Peyer's patch (tissue), 4 donors: ENCODE measurements around the gene R3HDM2. TPM values are rescaled to one million over a fixed set of nuclear protein-coding genes. Genes with fewer than 3 reads are reported as not detected.

Source experiments
- DNase-seq, 3 donors: peaks; one replicate each; pipeline ENCODE4 v3.0.0-alpha.2; 2017 to 2019
- H3K27ac ChIP-seq, 4 donors: fragments of 200-600 bp; sonication (generic); one replicate each; pipeline ENCODE4 v1.5.1; 2016 to 2019
- H3K27me3 ChIP-seq, 2 donors: fragments of 200-600 bp; sonication (generic); one replicate each; pipeline ENCODE4 v1.5.1; 2019
- H3K36me3 ChIP-seq, 3 donors: fragments of 200-600 bp; sonication (generic); one replicate each; pipeline ENCODE4 v1.5.1; 2016 to 2019
- H3K4me1 ChIP-seq, 4 donors: fragments of 200-600 bp; sonication (generic); one replicate each; pipeline ENCODE4 v1.5.1; 2016 to 2019
- H3K4me3 ChIP-seq, 4 donors: fragments of 200-600 bp; sonication (generic); 1 replicate in 3 of 4; 2 replicates in 1 of 4; pipeline ENCODE4 v1.5.1; 2016 to 2019; ENCODE audit warnings: mild to moderate bottlenecking in 1 of 4
- H3K9me3 ChIP-seq, 4 donors: fragments of 200-600 bp; sonication (generic); one replicate each; pipeline ENCODE4 v1.5.1; 2016 to 2019; ENCODE audit warnings: mild to moderate bottlenecking in 1 of 4
- CTCF ChIP-seq, 6 experiments: fragments of 450-650 bp in 4 of 6; fragments of 200-600 bp in 2 of 6; sonication (generic) in 1 of 6; IDR thresholded peaks; one replicate each; pipeline ENCODE4 v1.5.1; 2017 to 2019; ENCODE audit warnings: antibody characterized with exemption in 6 of 6, mild to moderate bottlenecking in 3 of 6, moderate library complexity in 1 of 6
- POLR2A ChIP-seq, 2 donors: fragments of 450-650 bp; IDR thresholded peaks; one replicate each; pipeline ENCODE4 v1.5.1; 2017; ENCODE audit warnings: antibody characterized with exemption in 2 of 2, mild to moderate bottlenecking in 2 of 2, moderate library complexity in 2 of 2
- total RNA-seq, 4 donors: library from RNA; depleted of rRNA; stranded (reverse); fragments of >200 nt; gene quantifications; one replicate each; pipeline ENCODE4 v1.1.0, GENCODE V29; 2016

R3HDM2 gene
- total RNA-seq, 4 donors from 2014 or later = 23.1 to 145 (median 54.8) TPM

DNA sequence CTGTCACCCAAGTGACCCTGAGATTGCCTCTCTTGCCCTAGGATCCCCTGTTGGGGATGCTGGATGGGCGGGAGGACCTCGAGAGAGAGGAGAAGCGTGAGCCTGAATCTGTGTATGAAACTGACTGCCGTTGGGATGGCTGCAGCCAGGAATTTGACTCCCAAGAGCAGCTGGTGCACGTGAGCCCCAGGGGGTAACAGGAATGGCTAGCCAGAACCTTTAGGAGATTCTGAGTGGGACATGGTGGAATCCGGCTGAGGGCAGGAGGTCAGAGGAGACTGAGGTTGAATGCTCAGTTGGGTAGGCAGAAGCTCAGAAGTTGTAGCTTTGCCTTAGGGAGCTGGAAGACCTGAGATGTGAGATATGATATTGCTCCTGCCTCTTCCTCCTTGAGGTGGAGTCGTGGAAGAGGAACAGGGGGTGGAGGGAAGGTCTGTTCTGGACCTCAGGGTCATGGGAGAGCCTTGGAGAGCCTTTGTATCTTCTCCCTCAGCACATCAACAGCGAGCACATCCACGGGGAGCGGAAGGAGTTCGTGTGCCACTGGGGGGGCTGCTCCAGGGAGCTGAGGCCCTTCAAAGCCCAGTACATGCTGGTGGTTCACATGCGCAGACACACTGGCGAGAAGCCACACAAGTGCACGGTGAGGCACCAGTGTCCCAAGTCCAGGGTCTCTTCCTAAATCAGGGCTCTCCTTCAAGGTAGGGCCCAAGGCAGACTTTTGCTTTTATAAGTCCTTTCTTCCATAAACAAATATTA is 35.1 kb upstream of the R3HDM2 start:
- Histone ChIP-seq H3K27me3 (no peaks in the 10 kb centered on the region), H3K4me1 (peaks cover 3 to 25% (median 9%) of the 10 kb centered on the region in 4 donors), H3K9me3 (no peaks in the 10 kb centered on the region), H3K4me3 (no peak overlapping the region), H3K27ac (no peak overlapping the region), H3K36me3 (no peaks in the 10 kb centered on the region)
- TF ChIP-seq POLR2A (IDR thresholded peaks at IDR 0.05) = no peak
- TF ChIP-seq CTCF (IDR thresholded peaks at IDR 0.05) = no peak
- no peak for DNase-seq

DNA sequence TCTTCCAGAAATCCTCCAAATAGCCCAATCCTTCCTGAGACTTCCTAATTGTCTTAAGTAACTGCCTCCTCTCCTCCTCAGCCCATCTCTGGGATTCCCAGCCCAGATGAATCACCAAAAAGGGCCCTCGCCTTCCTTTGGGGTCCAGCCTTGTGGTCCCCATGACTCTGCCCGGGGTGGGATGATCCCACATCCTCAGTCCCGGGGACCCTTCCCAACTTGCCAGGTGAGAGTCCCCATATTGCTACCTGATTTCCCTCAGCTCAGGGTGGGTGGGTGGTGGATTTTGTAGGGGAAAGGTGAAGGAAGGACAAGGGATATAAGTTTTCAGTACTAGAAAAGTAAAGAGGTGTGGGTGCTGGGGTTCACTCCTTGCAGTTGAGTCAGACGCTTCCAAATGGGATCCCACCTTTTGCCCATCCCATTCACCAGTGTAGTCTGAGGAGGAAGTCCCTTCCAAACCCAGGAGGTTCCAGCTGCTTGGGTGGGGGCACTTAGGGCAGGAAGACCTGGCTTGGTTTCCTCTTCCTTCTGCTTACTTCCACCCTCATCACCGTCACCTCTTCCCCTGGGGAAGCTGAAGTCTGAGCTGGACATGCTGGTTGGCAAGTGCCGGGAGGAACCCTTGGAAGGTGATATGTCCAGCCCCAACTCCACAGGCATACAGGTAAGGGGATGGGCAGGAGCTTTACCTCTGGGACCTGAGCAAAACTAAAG is 34.3 kb upstream of the R3HDM2 start:
- Histone ChIP-seq H3K27ac (no peak overlapping the region), H3K36me3 (no peaks in the 10 kb centered on the region), H3K9me3 (no peaks in the 10 kb centered on the region), H3K4me1 (peaks cover 8 to 26% (median 15%) of the 10 kb centered on the region in 4 donors), H3K27me3 (no peaks in the 10 kb centered on the region), H3K4me3 (no peak overlapping the region)
- TF ChIP-seq CTCF (IDR thresholded peaks at IDR 0.05) (no peak), POLR2A (IDR thresholded peaks at IDR 0.05) (no peak)
- no peak for DNase-seq

DNA sequence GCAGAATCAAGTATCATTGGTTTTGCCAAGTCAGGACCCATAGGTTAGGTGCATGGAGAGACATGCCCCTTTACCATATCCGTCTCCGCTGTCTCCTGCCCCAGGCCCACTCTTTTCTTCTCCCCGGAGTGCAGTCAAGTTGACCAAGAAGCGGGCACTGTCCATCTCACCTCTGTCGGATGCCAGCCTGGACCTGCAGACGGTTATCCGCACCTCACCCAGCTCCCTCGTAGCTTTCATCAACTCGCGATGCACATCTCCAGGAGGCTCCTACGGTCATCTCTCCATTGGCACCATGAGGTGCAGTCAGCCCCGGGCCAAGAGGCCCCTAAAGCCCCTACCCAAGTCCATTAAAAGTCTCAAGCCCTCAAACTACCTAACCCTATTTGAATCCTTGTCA is 33.7 kb upstream of the R3HDM2 start:
- Histone ChIP-seq H3K4me3 (no peak overlapping the region), H3K9me3 (no peaks in the 10 kb centered on the region), H3K36me3 (no peaks in the 10 kb centered on the region), H3K4me1 (peaks cover 8 to 30% (median 15%) of the 10 kb centered on the region in 4 donors), H3K27me3 (no peaks in the 10 kb centered on the region), H3K27ac (no peak overlapping the region)
- no peak for DNase-seq
- TF ChIP-seq POLR2A (IDR thresholded peaks at IDR 0.05) = no peak
- no peak for TF ChIP-seq CTCF (IDR thresholded peaks at IDR 0.05)

- no peaks in the 10 kb centered on the region for H3K36me3 ChIP-seq
- no peak for DNase-seq
- no peak for TF ChIP-seq POLR2A (IDR thresholded peaks at IDR 0.05)
- TF ChIP-seq CTCF (IDR thresholded peaks at IDR 0.05) = no peak
- peak overlapping the region in 2 of 4 donors; percentile 83 to 89 for H3K27ac ChIP-seq
- H3K9me3 ChIP-seq = no peaks in the 10 kb centered on the region
- peak overlapping the region in 2 of 4 donors; percentile 64 to 70 for H3K4me3 ChIP-seq
- H3K27me3 ChIP-seq = no peaks in the 10 kb centered on the region
- peaks cover 8 to 30% (median 15%) of the 10 kb centered on the region in 4 donors for H3K4me1 ChIP-seq
Observed at GRCh38 chr12:57462912-57463253, 32.0 kb upstream of the R3HDM2 start.

DNA sequence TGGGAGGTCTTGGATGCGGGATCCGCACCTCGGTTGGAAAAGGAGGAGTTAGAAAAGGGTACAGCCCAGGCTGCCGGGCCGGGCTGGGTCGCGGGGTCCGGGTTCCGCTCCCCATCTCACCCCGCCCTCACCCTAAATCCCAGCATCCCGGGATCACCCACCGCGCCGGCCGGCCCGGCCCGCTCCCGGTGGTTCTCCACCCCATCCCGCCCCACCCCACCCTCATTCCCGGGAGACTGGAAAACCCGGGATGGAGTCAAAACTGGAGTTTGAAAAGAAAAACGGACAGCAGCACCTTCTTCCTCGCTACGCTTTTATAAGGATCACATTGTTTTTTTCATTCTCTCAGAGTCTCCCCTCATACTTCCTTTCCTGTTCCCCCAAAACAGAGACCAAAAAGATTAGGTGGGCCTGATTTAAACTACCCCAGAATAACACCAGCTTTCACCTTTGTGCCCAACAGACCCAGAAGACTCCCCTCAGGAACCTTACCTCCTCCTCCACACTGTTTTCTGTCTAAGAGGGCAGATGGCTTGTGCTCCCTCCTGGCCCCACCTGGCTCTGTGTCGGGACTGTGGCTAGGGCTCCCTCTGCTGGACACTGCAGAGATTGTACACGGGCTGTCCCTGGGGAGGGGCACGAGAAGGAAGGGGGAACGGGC is 31.5 kb upstream of the R3HDM2 start:
- Histone ChIP-seq H3K9me3 (no peaks in the 10 kb centered on the region), H3K27me3 (no peaks in the 10 kb centered on the region), H3K4me3 (peak overlapping the region; percentile 46 to 74 (median 67)), H3K4me1 (peaks cover 8 to 30% (median 15%) of the 10 kb centered on the region in 4 donors), H3K36me3 (no peaks in the 10 kb centered on the region), H3K27ac (peak overlapping the region; percentile 49 to 89 (median 82))
- peak; percentile 86 to 95 (median 88) for DNase-seq
- TF ChIP-seq CTCF (IDR thresholded peaks at IDR 0.05) (peak; percentile 91 to 97 (median 94)), POLR2A (IDR thresholded peaks at IDR 0.05) (peak in 1 of 2 donors; percentile 49)
